Activated CD8-positive, alpha-beta T cell treated with anti-CD3 and anti-CD28 coated beads, Interleukin-2, amount 10 ng/mL, durations not matched to agents 7 days and 5 days (primary cell): ENCODE data around the gene ABCG8. TPM values are rescaled to one million over a fixed set of nuclear protein-coding genes. Genes with fewer than 3 reads are reported as not detected.
"Not testable (repeated sequence)": the region's sequence is repeated elsewhere in the genome, so short reads cannot be mapped to it uniquely, and the experiment has no call there.

Experiments
- ATAC-seq: fragments of 150-1000 bp; cut with Tn5 transposase; one replicate; pipeline ENCODE4 v1.10.0; 2021; ENCODE audit warnings: moderate library complexity
- CTCF ChIA-PET: fragments of 350-600 bp; sonication (Branson Sonifier 250); formaldehyde crosslinking; loops from one replicate; lab custom pipeline; 2021; ENCODE audit warnings: antibody characterized with exemption; lab: Charles Lee
- POLR2A ChIA-PET: fragments of 350-600 bp; sonication (Branson Sonifier 250); formaldehyde crosslinking; loops from one replicate; lab custom pipeline; 2021; ENCODE audit warnings: antibody characterized with exemption; lab: Charles Lee
- DNase-seq: peaks from one replicate; pipeline ENCODE4 v3.0.0-alpha.2; 2020
- H3K27ac Mint-ChIP-seq: one replicate; pipeline ENCODE4 v1.8.0; 2021; ENCODE audit warnings: mild to moderate bottlenecking, mixed read lengths
- H3K27me3 Mint-ChIP-seq: one replicate; pipeline ENCODE4 v1.8.0; 2021; ENCODE audit warnings: low read depth, mixed read lengths
- H3K36me3 Mint-ChIP-seq: one replicate; pipeline ENCODE4 v1.8.0; 2021; ENCODE audit warnings: low read depth, mixed read lengths
- H3K4me1 Mint-ChIP-seq: one replicate; pipeline ENCODE4 v1.8.0; 2021; ENCODE audit warnings: low read depth, mixed read lengths
- H3K4me3 Mint-ChIP-seq: one replicate; pipeline ENCODE4 v1.8.0; 2021; ENCODE audit warnings: mild to moderate bottlenecking, mixed read lengths
- H3K9me3 Mint-ChIP-seq: one replicate; pipeline ENCODE4 v1.8.0; 2022; ENCODE audit warnings: mixed read lengths; ENCODE audit not compliant: insufficient read depth
- total RNA-seq, 2 experiments: library from RNA; stranded (reverse); gene quantifications; one replicate each; pipeline ENCODE4 v1.2.3, GENCODE V29; 2021

Gene ABCG8
- total RNA-seq, 2 experiments from 2014 or later = not detected

GRCh38 chr2:43905371-43905803, 66.6 kb downstream of the ABCG8 start:
- Mint-ChIP-seq H3K27me3 (no peaks in the 10 kb centered on the region), H3K36me3 (peaks cover 53% of the 10 kb centered on the region), H3K9me3 (no peaks in the 10 kb centered on the region), H3K4me1 (no peaks in the 10 kb centered on the region), H3K27ac (no peak overlapping the region), H3K4me3 (no peak overlapping the region)
- ATAC-seq (no peak), DNase-seq (no peak)
- ChIA-PET POLR2A (interaction anchor here (0.8 kb wide), 1 partner anchor 10 kb away, joined by 4 read pairs; no protein-coding TSS in a partner anchor), CTCF (interaction anchor here (1.7 kb wide), 1 partner anchor 27 kb away, joined by 8 read pairs; no protein-coding TSS in a partner anchor)

- DNase-seq (no peak), ATAC-seq (no peak)
- no peak overlapping the region for H3K27ac Mint-ChIP-seq
- H3K4me1 Mint-ChIP-seq = no peaks in the 10 kb centered on the region
- ChIA-PET CTCF (interaction anchor here (1.7 kb wide), 1 partner anchor 28 kb away, joined by 8 read pairs; no protein-coding TSS in a partner anchor), POLR2A (interaction anchor here (0.8 kb wide), 1 partner anchor 9 kb away, joined by 4 read pairs; no protein-coding TSS in a partner anchor)
- peaks cover 52% of the 10 kb centered on the region for H3K36me3 Mint-ChIP-seq
- H3K4me3 Mint-ChIP-seq = no peak overlapping the region
- H3K9me3 Mint-ChIP-seq = no peaks in the 10 kb centered on the region
- H3K27me3 Mint-ChIP-seq = no peaks in the 10 kb centered on the region
These were observed 67.1 kb downstream of the ABCG8 start for GRCh38 chr2:43905871-43906270.

- Mint-ChIP-seq H3K27ac (no peak overlapping the region), H3K9me3 (no peaks in the 10 kb centered on the region), H3K27me3 (no peaks in the 10 kb centered on the region), H3K4me3 (no peak overlapping the region), H3K4me1 (no peaks in the 10 kb centered on the region), H3K36me3 (peaks cover 51% of the 10 kb centered on the region)
- DNase-seq (no peak), ATAC-seq (no peak)
- CTCF ChIA-PET = interaction anchor here (1.7 kb wide), 1 partner anchor 29 kb away, joined by 8 read pairs; no protein-coding TSS in a partner anchor
- POLR2A ChIA-PET = no interaction called here
These were observed 67.8 kb downstream of the ABCG8 start for GRCh38 chr2:43906448-43907109.

- CTCF ChIA-PET, POLR2A ChIA-PET, H3K4me1 Mint-ChIP-seq, ATAC-seq, DNase-seq, H3K4me3 Mint-ChIP-seq, H3K9me3 Mint-ChIP-seq, H3K27ac Mint-ChIP-seq, H3K27me3 Mint-ChIP-seq: not testable (repeated sequence)
- H3K36me3 Mint-ChIP-seq = peaks cover 43% of the 10 kb centered on the region
These were observed 72.5 kb downstream of the ABCG8 start for GRCh38 chr2:43911136-43911790.

- Mint-ChIP-seq H3K36me3 (peaks cover 42% of the 10 kb centered on the region), H3K27me3 (no peaks in the 10 kb centered on the region), H3K9me3 (no peaks in the 10 kb centered on the region), H3K27ac (no peak overlapping the region), H3K4me1 (peaks cover 9% of the 10 kb centered on the region), H3K4me3 (no peak overlapping the region)
- ChIA-PET CTCF (no interaction called here), POLR2A (no interaction called here)
- no peak for DNase-seq
- no peak for ATAC-seq
These were observed 85.7 kb downstream of the ABCG8 start for GRCh38 chr2:43924463-43924862.

- H3K4me1 Mint-ChIP-seq = peaks cover 9% of the 10 kb centered on the region
- ATAC-seq (no peak), DNase-seq (no peak)
- peaks cover 45% of the 10 kb centered on the region for H3K36me3 Mint-ChIP-seq
- H3K9me3 Mint-ChIP-seq = no peaks in the 10 kb centered on the region
- no peak overlapping the region for H3K4me3 Mint-ChIP-seq
- H3K27ac Mint-ChIP-seq = no peak overlapping the region
- ChIA-PET POLR2A (no interaction called here), CTCF (no interaction called here)
- no peaks in the 10 kb centered on the region for H3K27me3 Mint-ChIP-seq
These were observed 86.7 kb downstream of the ABCG8 start for GRCh38 chr2:43925431-43925830.

- CTCF ChIA-PET = no interaction called here
- DNase-seq (no peak), ATAC-seq (no peak)
- Mint-ChIP-seq H3K27ac (peak overlapping the region; percentile 49), H3K9me3 (no peaks in the 10 kb centered on the region), H3K4me3 (peak overlapping the region; percentile 30), H3K27me3 (no peaks in the 10 kb centered on the region), H3K36me3 (peaks cover 51% of the 10 kb centered on the region), H3K4me1 (peaks cover 9% of the 10 kb centered on the region)
- POLR2A ChIA-PET = no interaction called here
These were observed 88.7 kb downstream of the ABCG8 start for GRCh38 chr2:43927442-43927841.

- POLR2A ChIA-PET = no interaction called here
- H3K36me3 Mint-ChIP-seq = peaks cover 50% of the 10 kb centered on the region
- peaks cover 9% of the 10 kb centered on the region for H3K4me1 Mint-ChIP-seq
- H3K9me3 Mint-ChIP-seq = no peaks in the 10 kb centered on the region
- ATAC-seq (no peak), DNase-seq (no peak)
- no peaks in the 10 kb centered on the region for H3K27me3 Mint-ChIP-seq
- CTCF ChIA-PET = interaction anchor here (1.3 to 1.8 kb wide), 2 partner anchors 10 to 20 kb away, joined by 5 to 9 read pairs; no protein-coding TSS in a partner anchor
- H3K4me3 Mint-ChIP-seq = no peak overlapping the region
- H3K27ac Mint-ChIP-seq = no peak overlapping the region
These were observed 92.5 kb downstream of the ABCG8 start for GRCh38 chr2:43931293-43931692.

Other genes with a start within 250 kb of the ABCG8 start
- gene THADA, start 242.9 kb upstream of the ABCG8 start, total RNA-seq = 10 to 100 TPM; 27.0 to 31.9 TPM
- gene PLEKHH2, start 201.7 kb upstream of the ABCG8 start, total RNA-seq = under 1 TPM; 0.32 to 0.57 TPM
- not detected for gene C1GALT1C1L, start 162.5 kb upstream of the ABCG8 start, total RNA-seq
- gene DYNC2LI1, start 64.9 kb upstream of the ABCG8 start, total RNA-seq = 1 to 10 TPM; 2.8 to 3.2 TPM
- gene ABCG5, start 132 bp upstream of the ABCG8 start, total RNA-seq = not detected
- gene LRPPRC, start 157.0 kb downstream of the ABCG8 start, total RNA-seq = 10 to 100 TPM; 91.2 to 94.7 TPM